ENCODE measurements around the gene PLEKHN1.

The PLEKHN1 gene

GRCh38 chr1:980602-981395 is 14.5 kb downstream of the PLEKHN1 start:
- peaks cover 18% of the 10 kb centered on the region for H3K27me3 ChIP-seq (ENCODE audit: insufficient read depth, insufficient read length)
- TF ChIP-seq ZNF274 (IDR thresholded peaks at IDR 0.05; ENCODE audit: low read depth, low read length) (no peak), SUZ12 (IDR thresholded peaks at IDR 0.05; ENCODE audit: extremely low read depth, insufficient read depth, insufficient read length) (no peak), YY1 (IDR thresholded peaks at IDR 0.05; ENCODE audit: insufficient read depth, insufficient read length) (no peak)
- peaks cover 2% of the 10 kb centered on the region for H3K4me1 ChIP-seq (ENCODE audit: insufficient read depth, insufficient read length)
- no peaks in the 10 kb centered on the region for H3K36me3 ChIP-seq (ENCODE audit: insufficient read depth, insufficient read length, low read length)
- no peak for DNase-seq (ENCODE audit: low read depth, low spot score)
- H3K9ac ChIP-seq (ENCODE audit: insufficient read length, low read depth), result no peak overlapping the region
- H3K4me3 ChIP-seq (ENCODE audit: insufficient read length, low read depth), result no peak overlapping the region
- no peaks in the 10 kb centered on the region for H3K9me3 ChIP-seq (ENCODE audit: insufficient read depth, low read length)

GRCh38 chr1:981491-981954 is 15.2 kb downstream of the PLEKHN1 start:
- no peak for DNase-seq (ENCODE audit: low read depth, low spot score)
- Histone ChIP-seq H3K9ac (ENCODE audit: insufficient read length, low read depth) (no peak overlapping the region), H3K9me3 (ENCODE audit: insufficient read depth, low read length) (no peaks in the 10 kb centered on the region), H3K4me1 (ENCODE audit: insufficient read depth, insufficient read length) (no peaks in the 10 kb centered on the region), H3K4me3 (ENCODE audit: insufficient read length, low read depth) (no peak overlapping the region), H3K27me3 (ENCODE audit: insufficient read depth, insufficient read length) (peaks cover 18% of the 10 kb centered on the region), H3K36me3 (ENCODE audit: insufficient read depth, insufficient read length, low read length) (no peaks in the 10 kb centered on the region)
- TF ChIP-seq SUZ12 (IDR thresholded peaks at IDR 0.05; ENCODE audit: extremely low read depth, insufficient read depth, insufficient read length), result no peak
- TF ChIP-seq ZNF274 (IDR thresholded peaks at IDR 0.05; ENCODE audit: low read depth, low read length), result no peak
- no peak for TF ChIP-seq YY1 (IDR thresholded peaks at IDR 0.05; ENCODE audit: insufficient read depth, insufficient read length)

DNA sequence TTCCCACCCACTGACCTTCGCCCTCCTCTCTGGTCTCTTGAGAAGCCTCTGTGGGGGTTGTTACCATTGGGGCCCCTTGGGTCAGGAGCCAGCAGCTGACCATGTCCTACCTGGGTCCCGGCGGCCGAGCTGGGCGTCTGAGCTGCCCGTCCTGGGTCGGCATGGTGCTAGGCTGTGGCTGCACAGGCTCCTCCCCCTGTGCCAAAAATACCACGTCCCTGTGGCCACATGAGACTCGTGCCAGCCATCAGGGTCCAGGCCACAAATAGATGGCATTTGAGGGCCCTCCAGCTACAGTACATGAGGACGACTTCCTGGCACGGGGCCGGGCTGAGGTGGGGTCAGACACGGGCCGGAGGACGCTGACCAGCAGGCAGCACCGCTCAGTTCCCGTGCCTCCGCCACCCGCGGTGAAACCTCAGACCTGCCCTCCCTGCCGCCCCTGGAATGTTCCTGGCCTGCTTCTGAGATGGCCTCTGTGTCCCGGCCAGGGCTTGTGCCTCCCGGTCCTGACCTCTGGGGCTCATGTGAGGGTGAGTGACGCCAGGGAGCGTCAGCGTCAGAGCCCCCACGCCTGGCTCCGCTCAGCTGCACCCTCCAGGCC is 15.8 kb downstream of the PLEKHN1 start, which contains the start of gene PERM1:
Gene PERM1 (minus strand): TSS at position 139 of the 604 bp plus-strand sequence. CDS start 1,064 bp downstream, outside the sequence.
- H3K4me1 ChIP-seq (ENCODE audit: insufficient read depth, insufficient read length), result no peaks in the 10 kb centered on the region
- peaks cover 18% of the 10 kb centered on the region for H3K27me3 ChIP-seq (ENCODE audit: insufficient read depth, insufficient read length)
- H3K9me3 ChIP-seq (ENCODE audit: insufficient read depth, low read length), result no peaks in the 10 kb centered on the region
- no peak within 1 kb of the TSS for H3K9ac ChIP-seq (ENCODE audit: insufficient read length, low read depth)
- H3K36me3 ChIP-seq (ENCODE audit: insufficient read depth, insufficient read length, low read length), result no peaks in the 10 kb centered on the region
- DNase-seq (ENCODE audit: low read depth, low spot score), result no peak
- no peak within 1 kb of the TSS for H3K4me3 ChIP-seq (ENCODE audit: insufficient read length, low read depth)
- TF ChIP-seq SUZ12 (IDR thresholded peaks at IDR 0.05; ENCODE audit: extremely low read depth, insufficient read depth, insufficient read length) (no peak), ZNF274 (IDR thresholded peaks at IDR 0.05; ENCODE audit: low read depth, low read length) (no peak), YY1 (IDR thresholded peaks at IDR 0.05; ENCODE audit: insufficient read depth, insufficient read length) (no peak)

- no peak for DNase-seq (ENCODE audit: low read depth, low spot score)
- no peaks in the 10 kb centered on the region for H3K36me3 ChIP-seq (ENCODE audit: insufficient read depth, insufficient read length, low read length)
- peaks cover 18% of the 10 kb centered on the region for H3K27me3 ChIP-seq (ENCODE audit: insufficient read depth, insufficient read length)
- no peaks in the 10 kb centered on the region for H3K9me3 ChIP-seq (ENCODE audit: insufficient read depth, low read length)
- H3K4me3 ChIP-seq (ENCODE audit: insufficient read length, low read depth), result no peak overlapping the region
- H3K9ac ChIP-seq (ENCODE audit: insufficient read length, low read depth), result no peak overlapping the region
- TF ChIP-seq ZNF274 (IDR thresholded peaks at IDR 0.05; ENCODE audit: low read depth, low read length), result no peak
- H3K4me1 ChIP-seq (ENCODE audit: insufficient read depth, insufficient read length), result no peaks in the 10 kb centered on the region
Observed at GRCh38 chr1:982765-983436, 16.6 kb downstream of the PLEKHN1 start.

GRCh38 chr1:983798-984475 is 17.7 kb downstream of the PLEKHN1 start:
- DNase-seq (ENCODE audit: low read depth, low spot score), result no peak
- no peak for TF ChIP-seq ZNF274 (IDR thresholded peaks at IDR 0.05; ENCODE audit: low read depth, low read length)
- no peak for TF ChIP-seq YY1 (IDR thresholded peaks at IDR 0.05; ENCODE audit: insufficient read depth, insufficient read length)
- no peak for TF ChIP-seq SUZ12 (IDR thresholded peaks at IDR 0.05; ENCODE audit: extremely low read depth, insufficient read depth, insufficient read length)
- no peaks in the 10 kb centered on the region for H3K4me1 ChIP-seq (ENCODE audit: insufficient read depth, insufficient read length)
- H3K36me3 ChIP-seq (ENCODE audit: insufficient read depth, insufficient read length, low read length), result no peaks in the 10 kb centered on the region
- H3K4me3 ChIP-seq (ENCODE audit: insufficient read length, low read depth), result no peak overlapping the region
- H3K9me3 ChIP-seq (ENCODE audit: insufficient read depth, low read length), result no peaks in the 10 kb centered on the region
- H3K27me3 ChIP-seq (ENCODE audit: insufficient read depth, insufficient read length), result peaks cover 18% of the 10 kb centered on the region
- H3K9ac ChIP-seq (ENCODE audit: insufficient read length, low read depth), result no peak overlapping the region

GRCh38 chr1:984476-984814 is 18.2 kb downstream of the PLEKHN1 start:
- H3K27me3 ChIP-seq (ENCODE audit: insufficient read depth, insufficient read length), result peaks cover 18% of the 10 kb centered on the region
- no peak for DNase-seq (ENCODE audit: low read depth, low spot score)
- no peak overlapping the region for H3K9ac ChIP-seq (ENCODE audit: insufficient read length, low read depth)
- no peaks in the 10 kb centered on the region for H3K36me3 ChIP-seq (ENCODE audit: insufficient read depth, insufficient read length, low read length)
- H3K4me1 ChIP-seq (ENCODE audit: insufficient read depth, insufficient read length), result no peaks in the 10 kb centered on the region
- no peak overlapping the region for H3K4me3 ChIP-seq (ENCODE audit: insufficient read length, low read depth)
- TF ChIP-seq YY1 (IDR thresholded peaks at IDR 0.05; ENCODE audit: insufficient read depth, insufficient read length) (no peak), SUZ12 (IDR thresholded peaks at IDR 0.05; ENCODE audit: extremely low read depth, insufficient read depth, insufficient read length) (no peak), ZNF274 (IDR thresholded peaks at IDR 0.05; ENCODE audit: low read depth, low read length) (no peak)
- no peaks in the 10 kb centered on the region for H3K9me3 ChIP-seq (ENCODE audit: insufficient read depth, low read length)

All from NT2/D1 (cell line).